ENCODE measurements around the gene MACROD2.

The MACROD2 gene

GRCh38 chr20:14759979-14760378, 764.7 kb downstream of the MACROD2 start:
- no peaks in the 10 kb centered on the region for H3K9me3 ChIP-seq (ENCODE audit: control insufficient read depth in 2 of 2, low read length in 2 of 2)
- no peak overlapping the region for H3K4me3 ChIP-seq (ENCODE audit: low read length in 2 of 2)
- H3K27me3 ChIP-seq (ENCODE audit: control insufficient read depth in 1 of 2, insufficient read depth in 2 of 2, low read length in 2 of 2), result no peaks in the 10 kb centered on the region
- no peaks in the 10 kb centered on the region for H3K4me1 ChIP-seq (ENCODE audit: control insufficient read depth, insufficient read depth, low read length)
- H3K36me3 ChIP-seq (ENCODE audit: control insufficient read depth in 2 of 2, insufficient read depth in 2 of 2, low read length in 2 of 2), result no peaks in the 10 kb centered on the region
- no peak overlapping the region for H3K9ac ChIP-seq (ENCODE audit: low read length in 2 of 2)
- H3K27ac ChIP-seq (ENCODE audit: low read length), result no peak overlapping the region

GRCh38 chr20:14761903-14762302, 766.6 kb downstream of the MACROD2 start:
- H3K36me3 ChIP-seq (ENCODE audit: control insufficient read depth in 2 of 2, insufficient read depth in 2 of 2, low read length in 2 of 2), result no peaks in the 10 kb centered on the region
- H3K27me3 ChIP-seq (ENCODE audit: control insufficient read depth in 1 of 2, insufficient read depth in 2 of 2, low read length in 2 of 2), result no peaks in the 10 kb centered on the region
- no peak overlapping the region for H3K27ac ChIP-seq (ENCODE audit: low read length)
- H3K4me3 ChIP-seq (ENCODE audit: low read length in 2 of 2), result no peak overlapping the region
- no peaks in the 10 kb centered on the region for H3K9me3 ChIP-seq (ENCODE audit: control insufficient read depth in 2 of 2, low read length in 2 of 2)
- H3K9ac ChIP-seq (ENCODE audit: low read length in 2 of 2), result no peak overlapping the region
- H3K4me1 ChIP-seq (ENCODE audit: control insufficient read depth, insufficient read depth, low read length), result no peaks in the 10 kb centered on the region

GRCh38 chr20:14764511-14765369, 769.4 kb downstream of the MACROD2 start:
- H3K36me3 ChIP-seq (ENCODE audit: control insufficient read depth in 2 of 2, insufficient read depth in 2 of 2, low read length in 2 of 2), result no peaks in the 10 kb centered on the region
- no peak overlapping the region for H3K9ac ChIP-seq (ENCODE audit: low read length in 2 of 2)
- H3K27me3 ChIP-seq (ENCODE audit: control insufficient read depth in 1 of 2, insufficient read depth in 2 of 2, low read length in 2 of 2), result no peaks in the 10 kb centered on the region
- H3K27ac ChIP-seq (ENCODE audit: low read length), result no peak overlapping the region
- H3K9me3 ChIP-seq (ENCODE audit: control insufficient read depth in 2 of 2, low read length in 2 of 2), result no peaks in the 10 kb centered on the region
- no peak overlapping the region for H3K4me3 ChIP-seq (ENCODE audit: low read length in 2 of 2)
- no peaks in the 10 kb centered on the region for H3K4me1 ChIP-seq (ENCODE audit: control insufficient read depth, insufficient read depth, low read length)

GRCh38 chr20:14765370-14765701, 770.0 kb downstream of the MACROD2 start:
- H3K4me3 ChIP-seq (ENCODE audit: low read length in 2 of 2), result no peak overlapping the region
- no peak overlapping the region for H3K27ac ChIP-seq (ENCODE audit: low read length)
- H3K36me3 ChIP-seq (ENCODE audit: control insufficient read depth in 2 of 2, insufficient read depth in 2 of 2, low read length in 2 of 2), result no peaks in the 10 kb centered on the region
- no peak overlapping the region for H3K9ac ChIP-seq (ENCODE audit: low read length in 2 of 2)
- H3K4me1 ChIP-seq (ENCODE audit: control insufficient read depth, insufficient read depth, low read length), result no peaks in the 10 kb centered on the region
- no peaks in the 10 kb centered on the region for H3K27me3 ChIP-seq (ENCODE audit: control insufficient read depth in 1 of 2, insufficient read depth in 2 of 2, low read length in 2 of 2)
- no peaks in the 10 kb centered on the region for H3K9me3 ChIP-seq (ENCODE audit: control insufficient read depth in 2 of 2, low read length in 2 of 2)

- Histone ChIP-seq H3K27me3 (ENCODE audit: control insufficient read depth in 1 of 2, insufficient read depth in 2 of 2, low read length in 2 of 2) (no peaks in the 10 kb centered on the region), H3K36me3 (ENCODE audit: control insufficient read depth in 2 of 2, insufficient read depth in 2 of 2, low read length in 2 of 2) (no peaks in the 10 kb centered on the region), H3K9me3 (ENCODE audit: control insufficient read depth in 2 of 2, low read length in 2 of 2) (no peaks in the 10 kb centered on the region), H3K9ac (ENCODE audit: low read length in 2 of 2) (no peak overlapping the region), H3K27ac (ENCODE audit: low read length) (no peak overlapping the region), H3K4me1 (ENCODE audit: control insufficient read depth, insufficient read depth, low read length) (no peaks in the 10 kb centered on the region), H3K4me3 (ENCODE audit: low read length in 2 of 2) (no peak overlapping the region)
Measured at GRCh38 chr20:14773486-14773885, 778.2 kb downstream of the MACROD2 start.

GRCh38 chr20:14775778-14776177, 780.5 kb downstream of the MACROD2 start:
- Histone ChIP-seq H3K4me1 (ENCODE audit: control insufficient read depth, insufficient read depth, low read length) (no peaks in the 10 kb centered on the region), H3K27ac (ENCODE audit: low read length) (no peak overlapping the region), H3K9ac (ENCODE audit: low read length in 2 of 2) (no peak overlapping the region), H3K4me3 (ENCODE audit: low read length in 2 of 2) (no peak overlapping the region), H3K36me3 (ENCODE audit: control insufficient read depth in 2 of 2, insufficient read depth in 2 of 2, low read length in 2 of 2) (no peaks in the 10 kb centered on the region), H3K9me3 (ENCODE audit: control insufficient read depth in 2 of 2, low read length in 2 of 2) (no peaks in the 10 kb centered on the region), H3K27me3 (ENCODE audit: control insufficient read depth in 1 of 2, insufficient read depth in 2 of 2, low read length in 2 of 2) (no peaks in the 10 kb centered on the region)

- no peaks in the 10 kb centered on the region for H3K36me3 ChIP-seq (ENCODE audit: control insufficient read depth in 2 of 2, insufficient read depth in 2 of 2, low read length in 2 of 2)
- H3K9ac ChIP-seq (ENCODE audit: low read length in 2 of 2), result no peak overlapping the region
- no peak overlapping the region for H3K4me3 ChIP-seq (ENCODE audit: low read length in 2 of 2)
- no peak overlapping the region for H3K27ac ChIP-seq (ENCODE audit: low read length)
- H3K27me3 ChIP-seq (ENCODE audit: control insufficient read depth in 1 of 2, insufficient read depth in 2 of 2, low read length in 2 of 2), result no peaks in the 10 kb centered on the region
- no peaks in the 10 kb centered on the region for H3K4me1 ChIP-seq (ENCODE audit: control insufficient read depth, insufficient read depth, low read length)
- no peaks in the 10 kb centered on the region for H3K9me3 ChIP-seq (ENCODE audit: control insufficient read depth in 2 of 2, low read length in 2 of 2)
Measured at GRCh38 chr20:14777591-14777990, 782.3 kb downstream of the MACROD2 start.

- H3K27ac ChIP-seq (ENCODE audit: low read length), result no peak overlapping the region
- no peaks in the 10 kb centered on the region for H3K9me3 ChIP-seq (ENCODE audit: control insufficient read depth in 2 of 2, low read length in 2 of 2)
- H3K4me1 ChIP-seq (ENCODE audit: control insufficient read depth, insufficient read depth, low read length), result no peaks in the 10 kb centered on the region
- no peak overlapping the region for H3K9ac ChIP-seq (ENCODE audit: low read length in 2 of 2)
- H3K4me3 ChIP-seq (ENCODE audit: low read length in 2 of 2), result no peak overlapping the region
- no peaks in the 10 kb centered on the region for H3K36me3 ChIP-seq (ENCODE audit: control insufficient read depth in 2 of 2, insufficient read depth in 2 of 2, low read length in 2 of 2)
- no peaks in the 10 kb centered on the region for H3K27me3 ChIP-seq (ENCODE audit: control insufficient read depth in 1 of 2, insufficient read depth in 2 of 2, low read length in 2 of 2)
Measured at GRCh38 chr20:14778096-14778495, 782.8 kb downstream of the MACROD2 start.

GRCh38 chr20:14778875-14779274, 783.6 kb downstream of the MACROD2 start:
- no peak overlapping the region for H3K4me3 ChIP-seq (ENCODE audit: low read length in 2 of 2)
- H3K4me1 ChIP-seq (ENCODE audit: control insufficient read depth, insufficient read depth, low read length), result no peaks in the 10 kb centered on the region
- H3K9ac ChIP-seq (ENCODE audit: low read length in 2 of 2), result no peak overlapping the region
- H3K36me3 ChIP-seq (ENCODE audit: control insufficient read depth in 2 of 2, insufficient read depth in 2 of 2, low read length in 2 of 2), result no peaks in the 10 kb centered on the region
- H3K27me3 ChIP-seq (ENCODE audit: control insufficient read depth in 1 of 2, insufficient read depth in 2 of 2, low read length in 2 of 2), result no peaks in the 10 kb centered on the region
- no peak overlapping the region for H3K27ac ChIP-seq (ENCODE audit: low read length)
- H3K9me3 ChIP-seq (ENCODE audit: control insufficient read depth in 2 of 2, low read length in 2 of 2), result no peaks in the 10 kb centered on the region

- H3K36me3 ChIP-seq (ENCODE audit: control insufficient read depth in 2 of 2, insufficient read depth in 2 of 2, low read length in 2 of 2), result no peaks in the 10 kb centered on the region
- H3K4me3 ChIP-seq (ENCODE audit: low read length in 2 of 2), result no peak overlapping the region
- no peaks in the 10 kb centered on the region for H3K4me1 ChIP-seq (ENCODE audit: control insufficient read depth, insufficient read depth, low read length)
- no peaks in the 10 kb centered on the region for H3K27me3 ChIP-seq (ENCODE audit: control insufficient read depth in 1 of 2, insufficient read depth in 2 of 2, low read length in 2 of 2)
- no peak overlapping the region for H3K27ac ChIP-seq (ENCODE audit: low read length)
- no peak overlapping the region for H3K9ac ChIP-seq (ENCODE audit: low read length in 2 of 2)
- no peaks in the 10 kb centered on the region for H3K9me3 ChIP-seq (ENCODE audit: control insufficient read depth in 2 of 2, low read length in 2 of 2)
Measured at GRCh38 chr20:14780508-14780907, 785.2 kb downstream of the MACROD2 start.

- Histone ChIP-seq H3K27ac (ENCODE audit: low read length) (no peak overlapping the region), H3K4me3 (ENCODE audit: low read length in 2 of 2) (no peak overlapping the region), H3K4me1 (ENCODE audit: control insufficient read depth, insufficient read depth, low read length) (no peaks in the 10 kb centered on the region), H3K9ac (ENCODE audit: low read length in 2 of 2) (no peak overlapping the region), H3K36me3 (ENCODE audit: control insufficient read depth in 2 of 2, insufficient read depth in 2 of 2, low read length in 2 of 2) (no peaks in the 10 kb centered on the region), H3K27me3 (ENCODE audit: control insufficient read depth in 1 of 2, insufficient read depth in 2 of 2, low read length in 2 of 2) (no peaks in the 10 kb centered on the region), H3K9me3 (ENCODE audit: control insufficient read depth in 2 of 2, low read length in 2 of 2) (no peaks in the 10 kb centered on the region)
Measured at GRCh38 chr20:14782731-14783130, 787.4 kb downstream of the MACROD2 start.
